GM18499 (cell line): ENCODE data around the gene SMIM29.

Source experiments
- ATAC-seq: cut with Tn5 transposase; IDR thresholded peaks from one replicate; pipeline ENCODE4 v1.9.1; 2021; ENCODE audit warnings: moderate number of reproducible peaks; ENCODE audit not compliant: insufficient read depth, unreplicated experiment

Gene SMIM29

DNA sequence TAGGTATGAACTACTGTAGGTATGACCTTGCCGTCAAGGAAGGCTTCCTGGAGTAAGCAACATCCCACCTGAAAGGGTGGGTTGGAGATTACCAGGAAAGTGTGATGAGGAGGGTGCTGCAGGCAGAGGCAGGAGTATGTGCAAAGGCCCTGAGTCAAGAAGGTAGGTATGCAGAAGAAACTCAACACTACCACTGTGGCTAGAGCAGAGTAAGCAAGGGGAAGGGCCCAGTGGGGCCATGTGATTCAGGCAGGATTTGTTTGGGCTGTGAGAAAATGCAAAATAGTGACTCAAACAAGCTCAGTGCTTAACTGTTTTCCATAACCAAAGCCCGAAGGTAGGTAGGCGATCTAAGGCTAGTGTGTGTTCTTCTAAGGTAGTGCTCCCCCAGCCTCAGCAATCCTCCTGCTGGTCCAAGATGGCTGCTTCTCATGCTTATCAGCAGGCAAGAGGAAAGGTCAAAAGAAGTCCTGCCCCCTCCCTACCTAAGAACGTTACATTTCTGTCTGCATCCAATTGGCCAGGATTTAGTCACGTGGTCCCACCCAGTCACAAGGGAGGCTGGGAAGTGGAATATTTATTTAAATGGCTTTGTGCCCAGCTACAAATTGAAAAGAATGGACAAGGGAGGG lies 48.4 kb downstream of the SMIM29 start:
- no peak for ATAC-seq

DNA sequence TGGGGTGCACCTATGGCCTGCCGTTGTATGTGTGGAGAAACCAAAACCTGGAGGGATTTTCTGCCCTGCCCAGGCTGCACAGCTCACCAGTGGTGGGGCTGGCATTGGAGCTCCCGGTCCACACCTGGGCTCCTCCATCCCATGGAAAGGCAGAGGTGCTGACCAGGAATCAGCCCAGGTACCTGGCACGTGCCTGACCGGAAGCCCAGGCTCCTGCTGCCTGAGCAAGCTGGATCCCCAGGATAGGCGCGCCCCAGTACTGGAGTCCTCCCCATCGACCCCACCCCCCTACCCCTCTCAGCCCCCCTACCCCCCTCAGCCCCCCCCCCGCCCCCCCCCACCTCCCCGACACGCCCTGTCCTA lies 52.0 kb downstream of the SMIM29 start:
- no peak for ATAC-seq
